ENCODE results near the gene PARG. TPM values are rescaled to one million over a fixed set of nuclear protein-coding genes. Genes with fewer than 3 reads are reported as not detected.

PARG gene
- total and polyA plus RNA-seq, 7 donors: 7.0 to 24.4 (median 18.4) TPM

DNA sequence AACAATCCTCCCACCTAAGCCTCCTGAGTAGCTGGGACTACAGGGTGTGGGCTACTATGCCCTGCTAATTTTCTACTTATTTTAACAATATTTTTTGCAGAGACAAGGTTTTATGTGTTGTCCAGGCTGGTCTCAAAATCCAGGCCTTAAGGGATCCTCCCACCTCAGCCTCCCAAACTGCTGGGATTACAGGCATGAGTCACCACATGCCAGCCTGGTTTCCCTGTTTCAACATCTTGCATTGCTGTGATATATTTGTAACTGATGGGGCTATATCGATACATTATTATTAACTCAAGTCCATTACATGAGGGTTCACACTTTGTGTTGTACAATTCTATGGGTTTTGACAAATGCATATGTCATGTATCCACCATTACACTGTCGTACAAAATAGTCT lies 137.8 kb downstream of the PARG start:
- WGBS, 3 donors: 83 to 95% (median 92%) methylated on average over 2 of the region's 2 CpGs
- intact Hi-C loops (cut with DNase I): no loop called here
- no peak for TF ChIP-seq CTCF (IDR thresholded peaks at IDR 0.05)
- Histone ChIP-seq H3K9me3 (peaks cover 16% of the 10 kb centered on the region), H3K36me3 (ENCODE audit: insufficient read depth in 1 of 2, low read depth in 1 of 2) (no peaks in the 10 kb centered on the region), H3K4me3 (no peak overlapping the region), H3K4me1 (no peaks in the 10 kb centered on the region), H3K27me3 (ENCODE audit: insufficient read depth in 3 of 3, low read length in 2 of 3) (no peaks in the 10 kb centered on the region), H3K27ac (no peak overlapping the region)
- ATAC-seq (no peak), DNase-seq (no peak)

DNA sequence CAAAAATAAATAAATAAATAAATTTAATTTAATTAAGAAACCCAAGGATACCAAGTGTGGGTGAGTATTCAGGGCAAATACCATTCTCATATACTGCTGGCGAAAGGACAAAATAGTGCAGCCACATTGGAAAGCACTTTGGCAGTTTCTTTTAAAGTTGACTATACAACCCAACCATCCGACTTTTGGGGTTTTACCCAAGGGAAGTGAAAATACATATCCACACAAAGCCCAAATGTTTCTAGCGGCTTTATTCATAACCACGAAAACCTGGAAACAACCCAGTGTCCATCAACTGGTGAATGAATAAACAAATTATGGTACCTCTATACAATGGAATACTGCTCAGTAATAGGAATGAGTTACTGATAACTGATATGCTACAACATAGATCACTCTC lies 143.6 kb downstream of the PARG start:
- Histone ChIP-seq H3K4me3 (no peak overlapping the region), H3K9me3 (no peaks in the 10 kb centered on the region), H3K36me3 (ENCODE audit: insufficient read depth in 1 of 2, low read depth in 1 of 2) (no peaks in the 10 kb centered on the region), H3K27ac (no peak overlapping the region), H3K4me1 (no peaks in the 10 kb centered on the region), H3K27me3 (ENCODE audit: insufficient read depth in 3 of 3, low read length in 2 of 3) (no peaks in the 10 kb centered on the region)
- DNase-seq (no peak), ATAC-seq (no peak)
- no peak for TF ChIP-seq CTCF (IDR thresholded peaks at IDR 0.05)
- 90 to 92% (median 92%) methylated on average over 4 of the region's 4 CpGs for WGBS, 3 donors
- intact Hi-C loops (cut with DNase I): no loop called here

- TF ChIP-seq CTCF (IDR thresholded peaks at IDR 0.05): no peak
- DNase-seq: no peak
- no peaks in the 10 kb centered on the region for H3K27me3 ChIP-seq (ENCODE audit: insufficient read depth in 3 of 3, low read length in 2 of 3)
- H3K27ac ChIP-seq: no peak overlapping the region
- no peaks in the 10 kb centered on the region for H3K4me1 ChIP-seq
- WGBS, 3 donors: 62 to 75% (median 68%) methylated on average over 5 of the region's 5 CpGs
- intact Hi-C loops (cut with DNase I): no loop called here
- H3K9me3 ChIP-seq: no peaks in the 10 kb centered on the region
- no peak overlapping the region for H3K4me3 ChIP-seq
- no peaks in the 10 kb centered on the region for H3K36me3 ChIP-seq (ENCODE audit: insufficient read depth in 1 of 2, low read depth in 1 of 2)
- ATAC-seq: no peak
These were observed 150.7 kb downstream of the PARG start for GRCh38 chr10:49791100-49791499.

DNA sequence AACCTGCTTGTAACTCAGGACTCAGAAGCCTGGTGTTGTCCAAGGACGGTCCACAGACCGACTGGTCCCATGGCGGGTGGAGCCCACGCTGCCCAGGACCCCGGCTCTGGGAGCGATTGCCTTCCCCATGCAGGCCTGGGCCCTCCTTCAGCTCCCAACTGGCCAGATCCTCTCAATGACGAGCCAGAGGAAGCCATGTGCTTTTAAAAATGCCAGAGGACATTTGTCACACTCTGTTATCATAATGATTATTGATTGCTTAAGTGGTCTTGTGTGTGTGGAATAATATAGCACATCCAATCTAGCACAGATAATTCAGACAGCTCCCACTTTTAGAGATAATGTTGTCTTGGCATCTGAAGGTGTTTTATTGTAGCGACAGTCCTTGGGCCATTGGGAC lies 157.1 kb downstream of the PARG start:
- Histone ChIP-seq H3K27me3 (ENCODE audit: insufficient read depth in 3 of 3, low read length in 2 of 3) (no peaks in the 10 kb centered on the region), H3K36me3 (ENCODE audit: insufficient read depth in 1 of 2, low read depth in 1 of 2) (no peaks in the 10 kb centered on the region), H3K4me3 (no peak overlapping the region), H3K9me3 (no peaks in the 10 kb centered on the region), H3K27ac (no peak overlapping the region), H3K4me1 (no peaks in the 10 kb centered on the region)
- ATAC-seq: no peak
- WGBS, 3 donors: 69 to 79% (median 70%) methylated on average over 8 of the region's 8 CpGs
- no peak for TF ChIP-seq CTCF (IDR thresholded peaks at IDR 0.05)
- no peak for DNase-seq
- intact Hi-C loops (cut with DNase I): no loop called here

DNA sequence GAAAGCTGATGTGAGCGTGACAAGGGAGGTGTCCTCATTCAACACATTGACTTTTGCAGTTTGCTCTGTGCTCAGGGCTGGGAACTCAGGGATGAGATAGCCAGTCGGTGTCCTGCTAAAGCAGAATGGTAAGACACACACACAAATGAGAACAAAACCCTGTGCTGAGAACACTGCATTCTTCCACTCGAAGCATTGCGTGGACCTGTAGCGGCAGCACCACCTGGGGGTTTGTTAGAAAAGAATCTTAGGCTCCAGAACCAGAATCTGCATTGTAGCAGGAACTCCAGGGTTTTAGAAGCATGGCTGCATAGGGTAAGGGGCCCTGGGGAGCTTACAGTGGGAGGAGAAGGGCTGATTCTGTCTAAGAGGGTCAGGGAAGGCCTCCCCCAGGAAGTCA lies 158.2 kb downstream of the PARG start:
- H3K36me3 ChIP-seq (ENCODE audit: insufficient read depth in 1 of 2, low read depth in 1 of 2): no peaks in the 10 kb centered on the region
- DNase-seq: no peak
- H3K27me3 ChIP-seq (ENCODE audit: insufficient read depth in 3 of 3, low read length in 2 of 3): no peaks in the 10 kb centered on the region
- no peak for TF ChIP-seq CTCF (IDR thresholded peaks at IDR 0.05)
- H3K4me3 ChIP-seq: no peak overlapping the region
- intact Hi-C loops (cut with DNase I): no loop called here
- H3K4me1 ChIP-seq: no peaks in the 10 kb centered on the region
- H3K27ac ChIP-seq: no peak overlapping the region
- 54 to 65% (median 56%) methylated on average over 5 of the region's 5 CpGs for WGBS, 3 donors
- ATAC-seq: no peak
- H3K9me3 ChIP-seq: no peaks in the 10 kb centered on the region

All from psoas muscle (tissue), 8 donors.